Left lung (tissue), 10 donors: ENCODE data around the gene LRFN2. TPM values are rescaled to one million over a fixed set of nuclear protein-coding genes. Genes with fewer than 3 reads are reported as not detected.

Experiments used
- ATAC-seq: fragments of 200-7000 bp; cut with Tn5 transposase; one replicate; pipeline ENCODE4 v1.9.1; 2020; ENCODE audit warnings: moderate library complexity
- DNase-seq, 4 donors: peaks; one replicate each; pipeline ENCODE4 v3.0.0-alpha.2; 2013 to 2020
- H3K27ac ChIP-seq, 2 donors: fragments of 200-600 bp; sonication (generic) in 1 of 2; one replicate each; pipeline versions ENCODE4 v1.5.0 to v1.8.0; 2020 to 2021
- H3K27me3 ChIP-seq, 2 donors: fragments of 200-600 bp; sonication (generic) in 1 of 2; one replicate each; pipeline versions ENCODE4 v1.5.0 to v1.8.0; 2020 to 2021
- H3K36me3 ChIP-seq, 2 donors: fragments of 200-600 bp; sonication (generic) in 1 of 2; one replicate each; pipeline versions ENCODE4 v1.5.0 to v1.8.0; 2020 to 2021
- H3K4me1 ChIP-seq, 2 donors: fragments of 200-600 bp; one replicate each; pipeline ENCODE4 v1.8.0; 2021
- H3K4me3 ChIP-seq, 2 donors: fragments of 200-600 bp; sonication (generic) in 1 of 2; one replicate each; pipeline versions ENCODE4 v1.5.0 to v1.8.0; 2020 to 2021; ENCODE audit warnings: mild to moderate bottlenecking in 1 of 2
- H3K9me3 ChIP-seq, 2 donors: fragments of 200-600 bp; sonication (generic) in 1 of 2; one replicate each; pipeline versions ENCODE4 v1.5.0 to v1.8.0; 2020 to 2021
- CTCF ChIP-seq, 2 donors: fragments of 200-600 bp; sonication (generic) in 1 of 2; IDR thresholded peaks; one replicate each; pipeline versions ENCODE4 v1.5.0 to v1.8.0; 2021; ENCODE audit warnings: antibody characterized with exemption in 2 of 2
- intact Hi-C, 2 donors: fragments of 100-400 bp; cut with DNase I; formaldehyde crosslinking; loops; one replicate each; pipeline versions ENCODE4 v1.11.2 to v1.14.2; 2022
- polyA plus RNA-seq, 6 donors: library from polyadenylated mRNA; unstranded; fragments of 120-200 nt; gene quantifications; one replicate each; pipeline ENCODE4 v1.2.1, GENCODE V29; 2013; ENCODE audit not compliant: insufficient read length in 6 of 6
- total RNA-seq, 2 donors: library from RNA; stranded (reverse); fragmentation: NEBNext Ultra II Directional; extraction: Animal tissue kit (Norgen Biotek cat#: 25700); gene quantifications; one replicate each; pipeline ENCODE4 v1.2.1, GENCODE V29; 2021
- donor health status: DM: no; HTN: yes; CAD: no.
- donor health status: DM: no; HTN: no; CAD: no.

The LRFN2 gene
- total and polyA plus RNA-seq, 8 donors = 0.05 to 0.18 (median 0.11) TPM; not detected in 2

- no peaks in the 10 kb centered on the region for H3K36me3 ChIP-seq
- H3K4me3 ChIP-seq = no peak overlapping the region
- ATAC-seq (no peak), DNase-seq (no peak)
- peaks cover 3 to 28% of the 10 kb centered on the region in 2 donors for H3K27me3 ChIP-seq
- no peaks in the 10 kb centered on the region for H3K9me3 ChIP-seq
- intact Hi-C loops = no loop called here
- no peak for TF ChIP-seq CTCF (IDR thresholded peaks at IDR 0.05)
- no peak overlapping the region for H3K27ac ChIP-seq
- H3K4me1 ChIP-seq = no peaks in the 10 kb centered on the region
Measured at GRCh38 chr6:40620574-40621240, 33.5 kb upstream of the LRFN2 start.

GRCh38 chr6:40614671-40615070 is 27.5 kb upstream of the LRFN2 start:
- peak in 1 of 4 donors; percentile 67 for DNase-seq
- Histone ChIP-seq H3K36me3 (no peaks in the 10 kb centered on the region), H3K4me1 (no peaks in the 10 kb centered on the region), H3K27ac (no peak overlapping the region), H3K4me3 (no peak overlapping the region), H3K9me3 (no peaks in the 10 kb centered on the region), H3K27me3 (peaks cover 3 to 28% of the 10 kb centered on the region in 2 donors)
- TF ChIP-seq CTCF (IDR thresholded peaks at IDR 0.05) = no peak
- ATAC-seq = no peak
- intact Hi-C loops = no loop called here

- no peaks in the 10 kb centered on the region for H3K9me3 ChIP-seq
- no peak overlapping the region for H3K4me3 ChIP-seq
- no peak for ATAC-seq
- intact Hi-C loops = no loop called here
- H3K4me1 ChIP-seq = no peaks in the 10 kb centered on the region
- H3K36me3 ChIP-seq = no peaks in the 10 kb centered on the region
- no peak for DNase-seq
- H3K27me3 ChIP-seq = peaks cover 3 to 14% of the 10 kb centered on the region in 2 donors
- no peak overlapping the region for H3K27ac ChIP-seq
- TF ChIP-seq CTCF (IDR thresholded peaks at IDR 0.05) = no peak
Measured at GRCh38 chr6:40611912-40612311, 24.7 kb upstream of the LRFN2 start.

- ATAC-seq (no peak), DNase-seq (peak in 1 of 4 donors; percentile 50)
- H3K36me3 ChIP-seq = no peaks in the 10 kb centered on the region
- H3K27me3 ChIP-seq = peaks cover 0 to 14% of the 10 kb centered on the region in 2 donors
- H3K4me3 ChIP-seq = no peak overlapping the region
- H3K4me1 ChIP-seq = no peaks in the 10 kb centered on the region
- intact Hi-C loops = no loop called here
- TF ChIP-seq CTCF (IDR thresholded peaks at IDR 0.05) = no peak
- H3K9me3 ChIP-seq = no peaks in the 10 kb centered on the region
- no peak overlapping the region for H3K27ac ChIP-seq
Measured at GRCh38 chr6:40611434-40611833, 24.3 kb upstream of the LRFN2 start.

GRCh38 chr6:40610229-40610628 is 23.1 kb upstream of the LRFN2 start:
- intact Hi-C loops = no loop called here
- no peak for ATAC-seq
- Histone ChIP-seq H3K27ac (no peak overlapping the region), H3K4me3 (no peak overlapping the region), H3K27me3 (peaks cover 0 to 14% of the 10 kb centered on the region in 2 donors), H3K4me1 (no peaks in the 10 kb centered on the region), H3K9me3 (no peaks in the 10 kb centered on the region), H3K36me3 (no peaks in the 10 kb centered on the region)
- DNase-seq = no peak
- TF ChIP-seq CTCF (IDR thresholded peaks at IDR 0.05) = no peak
